Caco-2 (cell line): Measurements from ENCODE around the gene TMED4. TPM values are rescaled to one million over a fixed set of nuclear protein-coding genes. Genes with fewer than 3 reads are reported as not detected.

Experiments
- BruUV-seq: library from RNA; stranded (reverse); fragments of 400-500 nt; replicated peaks from 2 replicates; lab custom pipeline; 2021; lab: Mats Ljungman, UMichigan
- CTCF ChIA-PET: fragments of 300-600 bp; sonication (Branson Sonifier 250); formaldehyde crosslinking; loops from one replicate; lab custom pipeline; 2022; ENCODE audit warnings: antibody characterized with exemption; lab: Charles Lee
- POLR2A ChIA-PET: fragments of 300-600 bp; sonication (Branson Sonifier 250); formaldehyde crosslinking; loops from one replicate; lab custom pipeline; 2022; ENCODE audit warnings: antibody characterized with exemption; lab: Charles Lee
- DNase-seq, 2 experiments: peaks; one replicate each; pipeline versions ENCODE4 v3.0.0 to v3.0.0-alpha.2; 2020 to 2022
- H3K27me3 ChIP-seq: replicated peaks from 2 replicates; pipeline ENCODE4 v1.6.0; 2011; ENCODE audit warnings: low read length; ENCODE audit not compliant: control insufficient read depth, insufficient read depth
- H3K36me3 ChIP-seq: 2 replicates; pipeline ENCODE4 v1.5.1; 2011; ENCODE audit warnings: low read length; ENCODE audit not compliant: control insufficient read depth, insufficient read depth
- H3K4me1 ChIP-seq: fragments of 250-450 bp; sonication (Bioruptor Pico); 2 replicates; pipeline ENCODE4 v1.5.1; 2020; ENCODE audit warnings: mild to moderate bottlenecking
- H3K4me3 ChIP-seq: 2 replicates; pipeline ENCODE4 v1.5.1; 2011; ENCODE audit warnings: low read depth, mild to moderate bottlenecking, control low read depth, low read length
- H3K9me3 ChIP-seq: fragments of 250-450 bp; sonication (Bioruptor Pico); 2 replicates; pipeline ENCODE4 v1.5.1; 2020; ENCODE audit warnings: mild to moderate bottlenecking, moderate library complexity
- H3K27ac Mint-ChIP-seq: one replicate; pipeline ENCODE4 v1.8.0; 2022; ENCODE audit warnings: mixed read lengths; ENCODE audit not compliant: unreplicated experiment
- H3K27me3 Mint-ChIP-seq: one replicate; pipeline ENCODE4 v1.8.0; 2022; ENCODE audit warnings: mixed read lengths; ENCODE audit not compliant: insufficient read depth, unreplicated experiment
- H3K36me3 Mint-ChIP-seq: one replicate; pipeline ENCODE4 v1.8.0; 2022; ENCODE audit warnings: mild to moderate bottlenecking, mixed read lengths; ENCODE audit not compliant: insufficient read depth, unreplicated experiment
- H3K4me1 Mint-ChIP-seq: one replicate; pipeline ENCODE4 v1.8.0; 2022; ENCODE audit warnings: low read depth, mixed read lengths; ENCODE audit not compliant: unreplicated experiment
- H3K4me3 Mint-ChIP-seq: one replicate; pipeline ENCODE4 v1.8.0; 2022; ENCODE audit warnings: mild to moderate bottlenecking, moderate library complexity, mixed read lengths; ENCODE audit not compliant: unreplicated experiment
- H3K9me3 Mint-ChIP-seq: one replicate; pipeline ENCODE4 v1.8.0; 2022; ENCODE audit warnings: mixed read lengths; ENCODE audit not compliant: unreplicated experiment
- intact Hi-C: fragments of 100-400 bp; cut with micrococcal nuclease; formaldehyde crosslinking; loops from one replicate; pipeline ENCODE4 v1.10.0; 2022; ENCODE audit not compliant: unreplicated experiment
- total RNA-seq: library from RNA; stranded (reverse); gene quantifications from 2 replicates; pipeline ENCODE4 v1.2.3, GENCODE V29; 2022
- TF ChIP-seq, protein P1 (sequence below), 2 experiments: fragments of 200-600 bp in 1 of 2; IDR thresholded peaks; 1 replicate in 1 of 2; 2 replicates in 1 of 2; pipeline versions ENCODE4 v1.5.1 to v1.8.0; 2011 to 2022; ENCODE audit warnings: antibody characterized with exemption in 1 of 2, control low read depth in 1 of 2, inconsistent platforms in 1 of 2, low read depth in 1 of 2, low read length in 1 of 2, mild to moderate bottlenecking in 1 of 2, moderate library complexity in 1 of 2; ENCODE audit not compliant: insufficient read depth in 1 of 2, severe bottlenecking in 1 of 2, unreplicated experiment in 1 of 2

TMED4 gene
- total RNA-seq, 1 experiment from 2014 or later: 96.6 TPM

GRCh38 chr7:44541876-44542610 lies 40.0 kb downstream of the TMED4 start:
- intact Hi-C loops: loop anchor here (2.0 kb wide), 1 partner anchor 51 kb away; the partner anchor contains the start of gene NUDCD3

GRCh38 chr7:44541028-44541869 lies 40.8 kb downstream of the TMED4 start, which contains the start of gene NPC1L1:
NPC1L1 (minus strand) TSS chr7:44541330; CDS start chr7:44541259, 71 bp downstream.
- POLR2A ChIA-PET: no interaction called here
- peak; percentile 62 to 77 for DNase-seq
- H3K27ac Mint-ChIP-seq: peak within 1 kb of the TSS; percentile 66

More at GRCh38 chr7:44541876-44542610, 40.0 kb downstream of the TMED4 start:
- ChIA-PET CTCF (interaction anchor here (0.9 to 1.5 kb wide), 2 partner anchors 10 to 23 kb away, joined by 3 to 4 read pairs; no protein-coding TSS in a partner anchor), POLR2A (no interaction called here)
- H3K27me3 Mint-ChIP-seq: no peaks in the 10 kb centered on the region
- no peak overlapping the region for H3K4me3 ChIP-seq
- no peak overlapping the region for H3K27ac Mint-ChIP-seq
- peaks cover 31% of the 10 kb centered on the region for H3K4me1 ChIP-seq
- BruUV-seq: no TSS peak
- H3K27me3 ChIP-seq: no peaks in the 10 kb centered on the region
- TF ChIP-seq, protein P1, sequence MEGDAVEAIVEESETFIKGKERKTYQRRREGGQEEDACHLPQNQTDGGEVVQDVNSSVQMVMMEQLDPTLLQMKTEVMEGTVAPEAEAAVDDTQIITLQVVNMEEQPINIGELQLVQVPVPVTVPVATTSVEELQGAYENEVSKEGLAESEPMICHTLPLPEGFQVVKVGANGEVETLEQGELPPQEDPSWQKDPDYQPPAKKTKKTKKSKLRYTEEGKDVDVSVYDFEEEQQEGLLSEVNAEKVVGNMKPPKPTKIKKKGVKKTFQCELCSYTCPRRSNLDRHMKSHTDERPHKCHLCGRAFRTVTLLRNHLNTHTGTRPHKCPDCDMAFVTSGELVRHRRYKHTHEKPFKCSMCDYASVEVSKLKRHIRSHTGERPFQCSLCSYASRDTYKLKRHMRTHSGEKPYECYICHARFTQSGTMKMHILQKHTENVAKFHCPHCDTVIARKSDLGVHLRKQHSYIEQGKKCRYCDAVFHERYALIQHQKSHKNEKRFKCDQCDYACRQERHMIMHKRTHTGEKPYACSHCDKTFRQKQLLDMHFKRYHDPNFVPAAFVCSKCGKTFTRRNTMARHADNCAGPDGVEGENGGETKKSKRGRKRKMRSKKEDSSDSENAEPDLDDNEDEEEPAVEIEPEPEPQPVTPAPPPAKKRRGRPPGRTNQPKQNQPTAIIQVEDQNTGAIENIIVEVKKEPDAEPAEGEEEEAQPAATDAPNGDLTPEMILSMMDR (IDR thresholded peaks at IDR 0.05; ENCODE audit: insufficient read depth in 1 of 2, low read depth in 1 of 2, low read length in 1 of 2, severe bottlenecking in 1 of 2, unreplicated experiment in 1 of 2): no peak
- H3K9me3 Mint-ChIP-seq: no peaks in the 10 kb centered on the region
- H3K9me3 ChIP-seq: no peaks in the 10 kb centered on the region
- H3K36me3 Mint-ChIP-seq: no peaks in the 10 kb centered on the region
- peak in 1 of 2 experiments; percentile 66 for DNase-seq
- peaks cover 27% of the 10 kb centered on the region for H3K4me1 Mint-ChIP-seq
- H3K4me3 Mint-ChIP-seq: no peak overlapping the region
- H3K36me3 ChIP-seq: peaks cover 1% of the 10 kb centered on the region

More at GRCh38 chr7:44541028-44541869, 40.8 kb downstream of the TMED4 start, which contains the start of gene NPC1L1:
- peak within 1 kb of the TSS; percentile 21 for H3K4me3 ChIP-seq
- H3K36me3 ChIP-seq: peaks cover 1% of the 10 kb centered on the region
- H3K27me3 ChIP-seq: no peaks in the 10 kb centered on the region
- H3K4me1 ChIP-seq: peaks cover 31% of the 10 kb centered on the region
- TF ChIP-seq, protein P1 (IDR thresholded peaks at IDR 0.05; ENCODE audit: insufficient read depth in 1 of 2, low read depth in 1 of 2, low read length in 1 of 2, severe bottlenecking in 1 of 2, unreplicated experiment in 1 of 2): no peak
- Mint-ChIP-seq H3K4me1 (peaks cover 27% of the 10 kb centered on the region), H3K27me3 (no peaks in the 10 kb centered on the region), H3K36me3 (no peaks in the 10 kb centered on the region), H3K9me3 (no peaks in the 10 kb centered on the region), H3K4me3 (no peak within 1 kb of the TSS)
- intact Hi-C loops: loop anchor here (2.0 kb wide), 1 partner anchor 50 kb away; the partner anchor contains the start of gene NUDCD3
- CTCF ChIA-PET: interaction anchor here (1.5 kb wide), 1 partner anchor 24 kb away, joined by 3 read pairs; no protein-coding TSS in a partner anchor
- H3K9me3 ChIP-seq: no peaks in the 10 kb centered on the region
- BruUV-seq: no TSS peak
